NCI-H1105 treated with DMSO at 0.1 percent for 48 hours (cell line): ENCODE results near the gene ATXN1.

Experiments used
- DNase-seq: peaks from one replicate; lab custom pipeline; 2025; lab: John Stamatoyannopoulos, UW

Gene ATXN1

GRCh38 chr6:16498237-16498636 lies 263.0 kb downstream of the ATXN1 start:
- no peak for DNase-seq

- DNase-seq: no peak
These were observed 264.1 kb downstream of the ATXN1 start for GRCh38 chr6:16496991-16497801.

GRCh38 chr6:16496210-16496609 lies 265.1 kb downstream of the ATXN1 start:
- no peak for DNase-seq

GRCh38 chr6:16494793-16495192 lies 266.5 kb downstream of the ATXN1 start:
- no peak for DNase-seq

GRCh38 chr6:16493802-16494201 lies 267.5 kb downstream of the ATXN1 start:
- no peak for DNase-seq

- no peak for DNase-seq
These were observed 268.1 kb downstream of the ATXN1 start for GRCh38 chr6:16493112-16493511.

GRCh38 chr6:16491666-16492313 lies 269.5 kb downstream of the ATXN1 start:
- DNase-seq: no peak

- DNase-seq: no peak
These were observed 270.6 kb downstream of the ATXN1 start for GRCh38 chr6:16490616-16491015.

GRCh38 chr6:16488813-16489212 lies 272.4 kb downstream of the ATXN1 start:
- DNase-seq: no peak

GRCh38 chr6:16487996-16488674 lies 273.1 kb downstream of the ATXN1 start:
- DNase-seq: no peak

GRCh38 chr6:16486661-16487060 lies 274.6 kb downstream of the ATXN1 start:
- DNase-seq: no peak

GRCh38 chr6:16483315-16483875 lies 277.9 kb downstream of the ATXN1 start:
- no peak for DNase-seq

GRCh38 chr6:16482702-16483314 lies 278.5 kb downstream of the ATXN1 start:
- no peak for DNase-seq

- DNase-seq: no peak
These were observed 279.4 kb downstream of the ATXN1 start for GRCh38 chr6:16481697-16482399.

- DNase-seq: no peak
These were observed 280.3 kb downstream of the ATXN1 start for GRCh38 chr6:16480763-16481560.

GRCh38 chr6:16477367-16478149 lies 283.7 kb downstream of the ATXN1 start:
- no peak for DNase-seq

- DNase-seq: no peak
These were observed 284.4 kb downstream of the ATXN1 start for GRCh38 chr6:16476861-16477260.

GRCh38 chr6:16475494-16475781 lies 285.8 kb downstream of the ATXN1 start:
- DNase-seq: no peak

GRCh38 chr6:16474772-16475493 lies 286.3 kb downstream of the ATXN1 start:
- no peak for DNase-seq
